ENCODE measurements around the gene CTIF. TPM values are rescaled to one million over a fixed set of nuclear protein-coding genes. Genes with fewer than 3 reads are reported as not detected.

Gene CTIF
- total RNA-seq, 1 experiment from 2014 or later = 19.8 TPM

GRCh38 chr18:48742706-48743475, 204.1 kb downstream of the CTIF start:
- no peak for DNase-seq (ENCODE audit: low read depth)

GRCh38 chr18:48743886-48744285, 205.1 kb downstream of the CTIF start:
- DNase-seq (ENCODE audit: low read depth) = no peak

- no peak for DNase-seq (ENCODE audit: low read depth)
Observed at GRCh38 chr18:48745293-48745692, 206.5 kb downstream of the CTIF start.

- DNase-seq (ENCODE audit: low read depth) = no peak
Observed at GRCh38 chr18:48749768-48750167, 210.9 kb downstream of the CTIF start.

GRCh38 chr18:48750485-48751175, 211.8 kb downstream of the CTIF start:
- no peak for DNase-seq (ENCODE audit: low read depth)

- DNase-seq (ENCODE audit: low read depth) = no peak
Observed at GRCh38 chr18:48751727-48752468, 213.1 kb downstream of the CTIF start.

GRCh38 chr18:48752478-48752877, 213.6 kb downstream of the CTIF start:
- no peak for DNase-seq (ENCODE audit: low read depth)

GRCh38 chr18:48752928-48753327, 214.1 kb downstream of the CTIF start:
- DNase-seq (ENCODE audit: low read depth) = no peak

- DNase-seq (ENCODE audit: low read depth) = no peak
Observed at GRCh38 chr18:48753691-48754090, 214.9 kb downstream of the CTIF start.

- no peak for DNase-seq (ENCODE audit: low read depth)
Observed at GRCh38 chr18:48754559-48754958, 215.7 kb downstream of the CTIF start.

GRCh38 chr18:48754993-48755473, 216.2 kb downstream of the CTIF start:
- DNase-seq (ENCODE audit: low read depth) = no peak

GRCh38 chr18:48756511-48757226, 217.8 kb downstream of the CTIF start:
- no peak for DNase-seq (ENCODE audit: low read depth)

- DNase-seq (ENCODE audit: low read depth) = no peak
Observed at GRCh38 chr18:48757367-48757766, 218.5 kb downstream of the CTIF start.

GRCh38 chr18:48757906-48758305, 219.1 kb downstream of the CTIF start:
- no peak for DNase-seq (ENCODE audit: low read depth)

GRCh38 chr18:48761582-48761981, 222.8 kb downstream of the CTIF start:
- no peak for DNase-seq (ENCODE audit: low read depth)

GRCh38 chr18:48762022-48762421, 223.2 kb downstream of the CTIF start:
- DNase-seq (ENCODE audit: low read depth) = no peak

GRCh38 chr18:48762836-48763718, 224.2 kb downstream of the CTIF start:
- DNase-seq (ENCODE audit: low read depth) = no peak

- no peak for DNase-seq (ENCODE audit: low read depth)
Observed at GRCh38 chr18:48763719-48764100, 224.9 kb downstream of the CTIF start.

- DNase-seq (ENCODE audit: low read depth) = no peak
Observed at GRCh38 chr18:48765053-48765452, 226.2 kb downstream of the CTIF start.

GRCh38 chr18:48766026-48766425, 227.2 kb downstream of the CTIF start:
- no peak for DNase-seq (ENCODE audit: low read depth)
